Suprapubic skin (tissue), 4 donors: ENCODE measurements around the gene ATP5PF. TPM values are rescaled to one million over a fixed set of nuclear protein-coding genes. Genes with fewer than 3 reads are reported as not detected.
A peak's percentile ranks its signal among the peaks of the same experiment; 100 is the strongest.
"Not testable (repeated sequence)": the region's sequence is repeated elsewhere in the genome, so short reads cannot be mapped to it uniquely, and the experiment has no call there.

Experiments
- DNase-seq, 2 donors: peaks; one replicate each; pipeline ENCODE4 v3.0.0-alpha.2; 2019; ENCODE audit warnings: low spot score in 2 of 2
- H3K27ac ChIP-seq: fragments of 200-600 bp; sonication (generic); one replicate; pipeline ENCODE4 v1.5.1; 2019
- H3K27me3 ChIP-seq: fragments of 200-600 bp; sonication (generic); one replicate; pipeline ENCODE4 v1.5.1; 2019
- H3K36me3 ChIP-seq: fragments of 200-600 bp; sonication (generic); one replicate; pipeline ENCODE4 v1.5.1; 2019
- H3K4me1 ChIP-seq: fragments of 200-600 bp; sonication (generic); one replicate; pipeline ENCODE4 v1.5.1; 2019
- H3K4me3 ChIP-seq: fragments of 200-600 bp; sonication (generic); one replicate; pipeline ENCODE4 v1.5.1; 2019; ENCODE audit warnings: mild to moderate bottlenecking
- H3K9me3 ChIP-seq: fragments of 200-600 bp; sonication (generic); one replicate; pipeline ENCODE4 v1.5.1; 2019
- CTCF ChIP-seq, 2 donors: fragments of 200-600 bp in 1 of 2; fragments of 450-650 bp in 1 of 2; sonication (generic) in 1 of 2; IDR thresholded peaks; one replicate each; pipeline ENCODE4 v1.5.1; 2016 to 2019; ENCODE audit warnings: antibody characterized with exemption in 2 of 2, mild to moderate bottlenecking in 1 of 2, moderate library complexity in 1 of 2
- EP300 ChIP-seq: sonication (generic); formaldehyde crosslinking; IDR thresholded peaks from one replicate; pipeline ENCODE4 v1.6.1; 2017; ENCODE audit warnings: antibody characterized with exemption
- POLR2A ChIP-seq, 2 donors: fragments of 450-650 bp; IDR thresholded peaks; one replicate each; pipeline ENCODE4 v1.6.1; 2017; ENCODE audit warnings: antibody characterized with exemption in 2 of 2, mild to moderate bottlenecking in 2 of 2, moderate library complexity in 2 of 2
- POLR2AphosphoS5 ChIP-seq, 3 donors: sonication (generic); formaldehyde crosslinking; IDR thresholded peaks; one replicate each; pipeline ENCODE4 v1.6.1; 2017; ENCODE audit warnings: antibody characterized with exemption in 3 of 3
- WGBS: methylation state at CpG from one replicate; pipeline ENCODE4 v1.1.5; 2018; 5-methylcytosine and 5-hydroxymethylcytosine counted together
- total RNA-seq, 4 donors: library from RNA; depleted of rRNA; stranded (reverse); fragments of >200 nt; gene quantifications; one replicate each; pipeline ENCODE4 v1.1.0, GENCODE V29; 2016

ATP5PF gene
- total RNA-seq, 4 donors from 2014 or later = 45.5 to 66.5 (median 55.1) TPM

- no peak for DNase-seq
- peaks cover 36% of the 10 kb centered on the region for H3K36me3 ChIP-seq
- TF ChIP-seq POLR2A (IDR thresholded peaks at IDR 0.05) = no peak
- no peak for TF ChIP-seq CTCF (IDR thresholded peaks at IDR 0.05)
- TF ChIP-seq POLR2AphosphoS5 (IDR thresholded peaks at IDR 0.05) = no peak
- no peak for TF ChIP-seq EP300
- H3K27ac ChIP-seq = no peak overlapping the region
- no peaks in the 10 kb centered on the region for H3K27me3 ChIP-seq
- H3K4me3 ChIP-seq = no peak overlapping the region
- H3K4me1 ChIP-seq = no peaks in the 10 kb centered on the region
- WGBS = 84% methylated on average over 5 of the region's 5 CpGs
- H3K9me3 ChIP-seq = no peaks in the 10 kb centered on the region
Measured at GRCh38 chr21:25717491-25718147, 17.1 kb downstream of the ATP5PF start.

- not testable (repeated sequence) for H3K4me3 ChIP-seq, H3K4me1 ChIP-seq, H3K27me3 ChIP-seq, DNase-seq, H3K9me3 ChIP-seq, H3K27ac ChIP-seq
- H3K36me3 ChIP-seq = peaks cover 28% of the 10 kb centered on the region
- 97% methylated on average over 10 of the region's 10 CpGs for WGBS
Measured at GRCh38 chr21:25714066-25714465, 20.6 kb downstream of the ATP5PF start.

GRCh38 chr21:25710550-25710949 lies 24.2 kb downstream of the ATP5PF start:
- WGBS = 93% methylated on average over 5 of the region's 5 CpGs
- TF ChIP-seq POLR2A (IDR thresholded peaks at IDR 0.05) (no peak), CTCF (IDR thresholded peaks at IDR 0.05) (no peak), EP300 (no peak), POLR2AphosphoS5 (IDR thresholded peaks at IDR 0.05) (no peak)
- Histone ChIP-seq H3K27ac (no peak overlapping the region), H3K9me3 (no peaks in the 10 kb centered on the region), H3K36me3 (peaks cover 24% of the 10 kb centered on the region), H3K4me1 (no peaks in the 10 kb centered on the region), H3K27me3 (no peaks in the 10 kb centered on the region), H3K4me3 (no peak overlapping the region)
- DNase-seq = no peak

GRCh38 chr21:25709684-25710265 lies 24.9 kb downstream of the ATP5PF start:
- no peaks in the 10 kb centered on the region for H3K27me3 ChIP-seq
- no peak overlapping the region for H3K4me3 ChIP-seq
- no peaks in the 10 kb centered on the region for H3K9me3 ChIP-seq
- H3K4me1 ChIP-seq = no peaks in the 10 kb centered on the region
- H3K36me3 ChIP-seq = peaks cover 16% of the 10 kb centered on the region
- no peak overlapping the region for H3K27ac ChIP-seq
- WGBS = 84% methylated on average over 5 of the region's 5 CpGs
- DNase-seq = no peak
- TF ChIP-seq POLR2A (IDR thresholded peaks at IDR 0.05) (no peak), EP300 (no peak), POLR2AphosphoS5 (IDR thresholded peaks at IDR 0.05) (no peak), CTCF (IDR thresholded peaks at IDR 0.05) (no peak)

GRCh38 chr21:25708467-25709065 lies 26.1 kb downstream of the ATP5PF start:
- Histone ChIP-seq H3K9me3 (no peaks in the 10 kb centered on the region), H3K27me3 (no peaks in the 10 kb centered on the region), H3K4me1 (no peaks in the 10 kb centered on the region), H3K36me3 (peaks cover 11% of the 10 kb centered on the region), H3K4me3 (no peak overlapping the region), H3K27ac (no peak overlapping the region)
- TF ChIP-seq POLR2A (IDR thresholded peaks at IDR 0.05) = no peak
- no peak for TF ChIP-seq POLR2AphosphoS5 (IDR thresholded peaks at IDR 0.05)
- TF ChIP-seq EP300 = no peak
- TF ChIP-seq CTCF (IDR thresholded peaks at IDR 0.05) = peak; percentile 75 to 77
- no peak for DNase-seq
- 65% methylated on average over 7 of the region's 7 CpGs for WGBS
